T-helper 17 cell (primary cell): Measurements from ENCODE around the gene PRKCH. TPM values are rescaled to one million over a fixed set of nuclear protein-coding genes. Genes with fewer than 3 reads are reported as not detected.

Experiments used
- ATAC-seq: fragments of 150-1000 bp; cut with Tn5 transposase; 2 replicates; pipeline ENCODE4 v1.10.0; 2021; ENCODE audit warnings: mild to moderate bottlenecking, moderate library complexity
- DNase-seq, 3 donors: peaks; one replicate each; pipeline versions ENCODE4 v3.0.0 to v3.0.0-alpha.2; 2020 to 2021
- H3K9me3 ChIP-seq: one replicate; pipeline ENCODE4 v1.7.0; 2013; ENCODE audit warnings: low read length, mild to moderate bottlenecking; ENCODE audit not compliant: control insufficient read depth, poor library complexity, severe bottlenecking
- H3K27ac Mint-ChIP-seq: one replicate; pipeline ENCODE4 v1.8.0; 2022; ENCODE audit warnings: mild to moderate bottlenecking, moderate library complexity, mixed read lengths
- H3K27me3 Mint-ChIP-seq: one replicate; pipeline ENCODE4 v1.8.0; 2022; ENCODE audit warnings: mixed read lengths
- H3K36me3 Mint-ChIP-seq: one replicate; pipeline ENCODE4 v1.8.0; 2022; ENCODE audit warnings: low read depth, mixed read lengths
- H3K4me1 Mint-ChIP-seq: one replicate; pipeline ENCODE4 v1.8.0; 2022; ENCODE audit warnings: mild to moderate bottlenecking, mixed read lengths
- H3K4me3 Mint-ChIP-seq: one replicate; pipeline ENCODE4 v1.8.0; 2022; ENCODE audit warnings: mild to moderate bottlenecking, moderate library complexity, mixed read lengths
- total RNA-seq, 4 donors: library from RNA in 2 of 4; stranded (reverse) in 2 of 4; gene quantifications; one replicate each; pipeline ENCODE4 v1.2.3 and lab custom pipeline; 2022 to 2026

Gene PRKCH
- total RNA-seq, 2 donors from 2014 or later: 328 to 342 TPM

DNA sequence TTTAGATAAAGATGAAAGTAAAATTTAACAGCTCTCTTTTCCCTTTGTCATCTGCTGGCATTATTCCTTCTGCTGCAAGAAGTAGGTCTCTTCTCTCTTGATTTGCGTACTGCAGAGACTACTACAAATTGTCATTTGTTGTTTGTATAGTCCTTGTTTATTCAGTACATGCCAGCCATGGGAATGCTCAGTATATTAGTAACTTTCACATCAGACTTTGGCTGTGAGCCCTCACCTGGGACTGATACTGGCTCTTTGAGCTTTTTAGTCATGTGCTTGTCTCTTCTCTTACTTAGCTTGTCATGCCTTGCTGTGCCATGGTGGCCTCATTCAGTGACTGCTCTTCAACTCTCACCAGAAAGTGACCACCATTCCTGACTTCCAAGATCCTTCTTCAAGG, 169.8 kb downstream of the PRKCH start:
- no peak overlapping the region for H3K27ac Mint-ChIP-seq
- H3K4me1 Mint-ChIP-seq: peaks cover 16% of the 10 kb centered on the region
- no peak for DNase-seq
- ATAC-seq: no peak
- peaks cover 7% of the 10 kb centered on the region for H3K36me3 Mint-ChIP-seq
- no peaks in the 10 kb centered on the region for H3K9me3 ChIP-seq
- no peaks in the 10 kb centered on the region for H3K27me3 Mint-ChIP-seq
- H3K4me3 Mint-ChIP-seq: no peak overlapping the region

DNA sequence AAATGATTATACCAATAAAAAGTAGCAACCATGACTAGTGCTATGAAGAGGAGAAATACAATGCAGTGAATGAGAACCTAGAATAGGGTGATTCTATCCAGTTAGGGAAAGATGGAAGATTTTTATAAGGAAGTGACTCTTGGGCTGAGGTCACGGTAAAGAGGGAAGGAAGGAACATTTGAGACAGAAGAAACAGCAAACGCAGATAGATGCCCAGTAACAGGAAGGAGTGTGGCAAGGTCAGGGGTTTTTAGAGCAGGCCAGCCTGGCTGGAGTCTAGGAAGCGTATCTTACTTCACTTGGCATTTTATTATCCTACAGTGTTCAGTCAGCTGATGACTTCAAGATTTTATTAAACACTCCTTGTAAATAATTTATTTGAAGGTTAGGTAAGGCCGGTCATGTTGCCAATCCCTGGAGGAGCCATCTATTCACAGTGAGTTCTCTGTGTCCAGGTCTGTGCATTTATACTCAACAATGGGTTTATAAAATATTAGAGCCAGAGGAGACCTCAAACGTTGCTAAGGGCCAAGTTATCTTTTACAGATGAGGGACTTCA, 170.6 kb downstream of the PRKCH start:
- ATAC-seq: no peak
- DNase-seq: no peak
- Mint-ChIP-seq H3K4me1 (peaks cover 22% of the 10 kb centered on the region), H3K27me3 (no peaks in the 10 kb centered on the region), H3K27ac (no peak overlapping the region), H3K36me3 (peaks cover 12% of the 10 kb centered on the region), H3K4me3 (no peak overlapping the region)
- no peaks in the 10 kb centered on the region for H3K9me3 ChIP-seq

DNA sequence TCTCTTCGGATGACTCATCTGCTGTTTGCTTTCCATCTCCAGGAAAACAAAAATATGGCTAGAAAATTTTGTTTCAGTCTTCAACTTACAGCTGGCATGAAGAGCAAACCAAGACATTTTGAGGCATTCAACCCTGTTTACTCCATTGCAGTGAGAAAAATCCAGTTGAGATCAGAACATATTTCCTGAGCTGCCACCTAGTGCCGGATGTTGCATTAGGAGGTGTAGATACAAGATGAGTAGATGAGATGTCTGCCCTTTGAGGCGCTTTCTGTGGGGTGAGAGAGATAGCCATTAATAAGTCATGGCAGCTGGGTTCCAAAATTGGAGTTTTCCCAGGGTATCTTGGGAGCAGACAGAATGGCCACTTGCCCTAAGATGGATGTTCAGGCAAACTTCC, 171.1 kb downstream of the PRKCH start:
- Mint-ChIP-seq H3K4me1 (peaks cover 21% of the 10 kb centered on the region), H3K27me3 (no peaks in the 10 kb centered on the region), H3K27ac (no peak overlapping the region), H3K36me3 (peaks cover 9% of the 10 kb centered on the region), H3K4me3 (no peak overlapping the region)
- DNase-seq: no peak
- H3K9me3 ChIP-seq: no peaks in the 10 kb centered on the region
- peak; percentile 45 for ATAC-seq

DNA sequence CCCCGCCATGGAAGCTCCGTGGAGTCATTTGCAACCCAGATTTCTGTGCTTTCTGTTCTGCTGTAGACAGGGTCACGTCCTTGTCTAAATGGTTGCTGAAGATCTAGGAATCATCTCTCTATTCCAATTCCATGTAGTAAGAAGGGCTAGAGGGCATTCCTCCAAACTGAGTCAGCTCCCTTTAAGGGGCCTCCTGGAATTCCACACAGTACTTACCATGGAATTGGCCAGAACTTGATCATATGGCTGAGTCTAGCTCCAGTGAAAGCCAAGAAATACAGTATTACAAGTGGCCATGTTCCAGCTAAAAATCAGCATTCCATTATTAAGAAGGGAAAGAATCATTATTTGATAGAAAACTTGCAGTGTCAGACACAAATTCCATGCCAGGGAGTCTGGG, 171.9 kb downstream of the PRKCH start:
- Mint-ChIP-seq H3K36me3 (peaks cover 8% of the 10 kb centered on the region), H3K4me3 (no peak overlapping the region), H3K27me3 (no peaks in the 10 kb centered on the region), H3K27ac (no peak overlapping the region), H3K4me1 (peaks cover 21% of the 10 kb centered on the region)
- H3K9me3 ChIP-seq: no peaks in the 10 kb centered on the region
- ATAC-seq (no peak), DNase-seq (no peak)

DNA sequence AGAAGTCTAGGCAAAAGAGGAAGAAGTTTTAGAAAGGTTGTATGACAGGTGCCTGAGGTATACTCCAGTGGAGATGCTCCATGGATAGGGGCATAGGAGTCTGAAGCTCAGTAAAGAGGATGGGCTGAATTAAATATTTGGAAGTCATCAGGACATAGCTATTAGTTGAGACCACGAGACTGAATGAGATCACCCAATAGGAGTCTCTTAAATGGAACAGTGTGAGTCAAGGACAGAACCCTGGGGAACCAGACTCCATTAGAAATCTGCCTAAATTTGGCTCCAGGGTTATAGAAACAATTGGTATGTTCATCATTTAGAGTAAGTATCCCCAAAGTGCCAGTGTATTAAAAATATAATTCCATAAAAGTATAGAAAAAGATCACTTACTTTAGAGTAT, 172.6 kb downstream of the PRKCH start:
- Mint-ChIP-seq H3K27me3 (no peaks in the 10 kb centered on the region), H3K27ac (no peak overlapping the region), H3K4me3 (no peak overlapping the region), H3K36me3 (peaks cover 8% of the 10 kb centered on the region), H3K4me1 (peaks cover 21% of the 10 kb centered on the region)
- DNase-seq: no peak
- ATAC-seq: no peak
- H3K9me3 ChIP-seq: no peaks in the 10 kb centered on the region

DNA sequence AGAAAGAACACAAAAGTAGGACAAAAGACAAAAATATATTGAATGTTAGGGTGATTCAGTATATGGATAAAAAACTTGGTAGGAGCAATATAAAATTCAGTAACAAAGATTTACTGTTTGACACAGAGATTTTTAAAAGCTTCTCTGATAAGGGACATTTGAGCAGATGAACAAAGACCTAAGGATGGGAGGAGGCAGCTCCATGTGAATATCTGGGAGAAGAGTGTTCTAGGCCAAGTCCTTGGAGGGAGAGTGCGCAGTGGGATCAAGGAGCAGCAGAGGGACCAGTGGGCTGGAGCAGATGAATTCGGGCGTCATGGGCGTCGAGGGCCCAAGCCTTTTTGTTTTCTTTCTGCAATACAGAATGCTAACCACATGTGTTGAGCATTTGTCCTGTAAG, 174.4 kb downstream of the PRKCH start:
- DNase-seq (no peak), ATAC-seq (no peak)
- no peaks in the 10 kb centered on the region for H3K9me3 ChIP-seq
- H3K4me3 Mint-ChIP-seq: no peak overlapping the region
- peaks cover 26% of the 10 kb centered on the region for H3K4me1 Mint-ChIP-seq
- H3K36me3 Mint-ChIP-seq: peaks cover 8% of the 10 kb centered on the region
- H3K27me3 Mint-ChIP-seq: no peaks in the 10 kb centered on the region
- H3K27ac Mint-ChIP-seq: no peak overlapping the region

DNA sequence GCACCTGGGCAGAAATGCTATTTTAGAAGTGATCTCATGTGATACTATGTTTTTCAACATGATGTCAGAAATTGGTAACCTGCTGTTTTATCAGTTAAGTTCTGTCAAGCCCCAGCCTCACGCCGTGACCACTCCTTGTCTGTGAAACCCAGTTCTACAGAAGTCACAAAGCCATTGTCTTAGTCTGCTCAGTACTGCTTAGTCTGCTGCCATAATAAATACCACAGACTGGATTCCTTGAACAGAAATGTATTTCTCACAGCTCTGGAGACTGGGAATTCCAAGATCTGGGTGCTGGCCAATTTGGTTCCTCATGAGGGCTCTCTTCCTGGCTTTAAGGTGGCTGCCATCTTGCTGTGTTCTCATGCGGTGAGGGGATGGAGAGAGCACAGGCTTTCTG, 176.9 kb downstream of the PRKCH start:
- H3K36me3 Mint-ChIP-seq: peaks cover 8% of the 10 kb centered on the region
- H3K9me3 ChIP-seq: no peaks in the 10 kb centered on the region
- DNase-seq (no peak), ATAC-seq (no peak)
- H3K27ac Mint-ChIP-seq: peak overlapping the region; percentile 99
- H3K27me3 Mint-ChIP-seq: no peaks in the 10 kb centered on the region
- H3K4me1 Mint-ChIP-seq: peaks cover 47% of the 10 kb centered on the region
- no peak overlapping the region for H3K4me3 Mint-ChIP-seq

DNA sequence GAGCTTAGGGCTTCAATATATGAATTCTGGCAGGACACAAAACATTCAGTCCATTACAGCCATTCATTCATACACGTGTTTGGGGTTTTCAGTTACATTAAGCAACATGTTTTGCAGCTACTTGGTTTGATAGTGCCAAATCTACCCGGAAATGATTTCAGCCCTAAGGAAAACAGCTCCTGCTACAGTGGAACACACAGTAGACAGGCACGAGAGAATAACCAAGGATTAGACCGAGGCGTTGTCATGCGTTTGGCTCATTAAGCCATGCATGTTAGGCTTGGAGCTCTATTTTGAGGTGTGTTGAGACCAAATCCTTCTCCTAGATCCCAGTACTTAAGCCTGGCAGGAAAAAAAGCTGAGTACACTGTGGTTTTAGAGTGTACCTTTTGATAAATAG, 177.4 kb downstream of the PRKCH start:
- Mint-ChIP-seq H3K36me3 (peaks cover 11% of the 10 kb centered on the region), H3K4me3 (no peak overlapping the region), H3K4me1 (peaks cover 52% of the 10 kb centered on the region), H3K27me3 (no peaks in the 10 kb centered on the region), H3K27ac (peak overlapping the region; percentile 99)
- ATAC-seq: no peak
- H3K9me3 ChIP-seq: no peaks in the 10 kb centered on the region
- no peak for DNase-seq

DNA sequence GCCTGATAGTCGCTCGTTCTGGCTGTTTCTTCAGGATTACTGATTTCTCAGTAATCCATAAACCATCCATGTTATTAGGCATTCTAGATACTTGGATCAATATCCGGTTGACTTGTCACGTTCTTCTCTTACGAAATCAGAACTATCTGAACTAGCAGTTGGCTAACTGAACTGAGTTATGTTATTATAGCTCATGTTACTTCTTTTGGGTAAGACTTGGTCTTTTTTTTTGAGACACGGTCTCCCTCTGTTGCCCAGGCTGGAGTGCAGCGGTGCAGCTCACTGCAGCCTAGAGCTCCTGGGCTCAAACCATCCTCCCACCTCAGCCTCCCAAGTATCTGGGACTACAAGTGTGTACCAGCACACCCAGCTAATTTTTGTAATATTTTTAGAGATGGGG, 178.6 kb downstream of the PRKCH start:
- Mint-ChIP-seq H3K4me1 (peaks cover 58% of the 10 kb centered on the region), H3K4me3 (no peak overlapping the region), H3K27ac (peak overlapping the region; percentile 99), H3K36me3 (peaks cover 11% of the 10 kb centered on the region), H3K27me3 (no peaks in the 10 kb centered on the region)
- no peak for DNase-seq
- no peaks in the 10 kb centered on the region for H3K9me3 ChIP-seq
- no peak for ATAC-seq

DNA sequence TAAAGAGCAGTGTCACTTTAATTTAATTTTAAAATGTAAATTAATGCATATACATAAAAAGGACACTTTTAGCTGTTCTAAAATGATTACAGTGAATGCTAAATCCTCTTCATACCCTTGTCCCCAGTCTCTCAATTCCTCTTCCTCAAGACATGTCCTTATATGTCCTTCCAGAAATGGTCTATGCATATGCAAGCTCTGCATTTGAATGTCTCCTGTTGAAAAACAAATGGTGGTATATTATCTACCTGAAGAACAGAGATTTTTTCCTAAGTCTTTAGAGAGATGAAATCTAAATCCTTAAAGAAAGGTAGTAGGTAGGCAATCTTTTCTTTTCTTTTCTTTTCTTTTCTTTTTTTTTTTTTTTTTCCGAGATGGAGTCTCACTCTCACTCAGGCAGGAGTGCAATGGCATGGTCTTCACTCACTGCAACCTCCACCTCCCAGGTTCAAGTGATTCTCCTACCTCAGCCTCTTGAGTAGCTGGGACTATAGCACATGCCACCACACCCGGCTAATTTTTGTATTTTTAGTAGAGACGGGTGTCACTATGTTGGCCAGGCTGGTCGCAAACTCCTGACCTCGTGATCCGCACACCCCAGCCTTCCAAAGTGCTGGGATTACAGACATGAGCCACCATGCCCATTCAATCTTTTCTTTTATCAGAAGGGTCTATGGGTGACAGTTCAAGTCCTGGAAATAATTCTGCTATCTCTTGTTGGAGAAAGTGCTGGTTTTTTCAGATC, 180.5 kb downstream of the PRKCH start:
- Mint-ChIP-seq H3K27ac (peak overlapping the region; percentile 99), H3K4me3 (peak overlapping the region; percentile 79), H3K27me3 (no peaks in the 10 kb centered on the region), H3K36me3 (peaks cover 2% of the 10 kb centered on the region), H3K4me1 (peaks cover 56% of the 10 kb centered on the region)
- H3K9me3 ChIP-seq: no peaks in the 10 kb centered on the region
- ATAC-seq (no peak), DNase-seq (no peak)

DNA sequence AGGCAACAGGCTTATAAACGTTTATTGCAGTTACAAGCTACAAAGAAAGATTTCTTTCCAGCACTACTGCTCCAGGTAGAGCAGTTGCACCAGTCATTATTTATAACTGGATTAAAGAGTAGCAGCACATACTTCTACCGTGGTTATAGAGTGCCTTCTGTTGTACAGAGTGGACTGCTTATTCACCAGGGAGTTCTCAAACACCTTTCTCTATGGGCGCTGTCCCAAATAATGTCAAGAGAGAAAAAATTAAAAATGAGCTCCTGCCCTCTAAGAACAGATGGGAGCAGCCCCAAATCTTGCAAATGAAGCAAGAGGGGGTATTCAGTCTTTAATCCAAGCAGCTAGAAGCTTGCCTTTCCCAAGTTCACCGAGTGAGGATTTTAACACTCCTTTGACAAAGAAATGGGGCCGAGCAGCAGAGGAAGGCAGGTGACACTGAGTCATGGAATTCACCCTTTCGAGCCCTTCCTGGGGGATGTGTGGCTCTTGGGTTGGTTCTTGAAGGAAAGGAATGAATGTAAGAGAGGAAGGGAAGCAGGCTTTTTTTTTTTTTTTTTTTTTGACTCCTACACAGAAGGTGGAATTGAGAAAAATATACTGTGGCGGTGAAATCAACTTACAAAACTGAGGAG, 181.2 kb downstream of the PRKCH start:
- peak overlapping the region; percentile 79 for H3K4me3 Mint-ChIP-seq
- H3K4me1 Mint-ChIP-seq: peaks cover 56% of the 10 kb centered on the region
- H3K27me3 Mint-ChIP-seq: no peaks in the 10 kb centered on the region
- ATAC-seq (peak; percentile 8), DNase-seq (no peak)
- peak overlapping the region; percentile 99 for H3K27ac Mint-ChIP-seq
- peaks cover 5% of the 10 kb centered on the region for H3K36me3 Mint-ChIP-seq
- H3K9me3 ChIP-seq: no peaks in the 10 kb centered on the region

DNA sequence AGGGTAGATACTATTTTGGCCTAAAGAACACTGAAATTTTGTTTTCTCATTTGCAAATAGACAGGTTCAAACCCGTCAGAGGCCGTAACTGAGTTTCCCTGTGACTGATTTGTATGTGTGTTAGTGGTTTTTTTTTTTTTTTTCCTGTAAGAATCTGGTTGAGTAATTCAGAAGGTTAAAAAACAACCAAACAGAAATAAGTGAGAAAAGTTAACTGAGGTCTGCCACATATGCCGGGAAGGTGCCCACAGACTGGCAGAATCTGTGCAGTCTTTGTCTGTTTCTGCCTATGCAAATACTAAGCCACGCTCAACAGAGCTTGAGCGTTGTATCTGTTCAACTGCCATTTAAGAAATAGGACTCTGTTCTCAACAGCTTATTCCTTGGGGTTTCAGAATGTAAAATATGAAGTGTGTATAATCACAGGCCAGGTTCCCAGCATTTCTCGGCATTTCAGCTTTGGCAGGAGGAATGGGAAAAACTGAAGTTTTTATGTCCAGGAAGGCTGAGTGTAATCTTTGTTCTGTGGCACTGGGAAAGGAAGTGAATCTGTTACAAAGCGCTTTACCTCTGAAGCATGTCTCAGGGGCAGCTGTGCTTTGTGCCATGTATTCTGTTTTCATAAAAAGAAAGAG, 181.9 kb downstream of the PRKCH start:
- peak; percentile 89 for ATAC-seq

DNA sequence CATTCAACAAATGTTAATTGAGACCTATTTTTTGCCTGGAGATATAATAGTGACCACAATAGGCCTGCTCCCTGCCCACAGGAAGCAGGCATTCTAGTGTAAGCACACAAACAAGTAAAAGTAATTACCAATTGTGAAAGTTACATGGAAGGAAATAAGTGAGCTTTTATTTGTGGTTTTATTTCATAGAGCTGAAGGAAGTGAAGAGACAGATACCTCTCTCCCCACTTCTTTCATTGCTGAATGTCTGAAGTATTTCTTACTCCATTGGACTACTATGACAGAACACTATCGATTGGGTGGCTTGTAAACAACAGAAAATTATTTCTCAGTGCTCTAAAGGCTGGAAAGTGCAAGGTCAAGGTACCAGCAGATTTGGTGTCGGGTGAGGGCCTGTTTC, 183.5 kb downstream of the PRKCH start:
- no peak for DNase-seq
- ATAC-seq: no peak
- H3K4me3 Mint-ChIP-seq: peak overlapping the region; percentile 47
- no peaks in the 10 kb centered on the region for H3K9me3 ChIP-seq
- peaks cover 69% of the 10 kb centered on the region for H3K4me1 Mint-ChIP-seq
- no peaks in the 10 kb centered on the region for H3K27me3 Mint-ChIP-seq
- H3K27ac Mint-ChIP-seq: peak overlapping the region; percentile 99
- H3K36me3 Mint-ChIP-seq: peaks cover 8% of the 10 kb centered on the region

More for the DNA sequence above, 181.9 kb downstream of the PRKCH start:
- peak overlapping the region; percentile 79 for H3K4me3 Mint-ChIP-seq
- H3K9me3 ChIP-seq: no peaks in the 10 kb centered on the region
- peak in 2 of 3 donors; percentile 18 to 19 for DNase-seq
- no peaks in the 10 kb centered on the region for H3K27me3 Mint-ChIP-seq
- H3K36me3 Mint-ChIP-seq: peaks cover 6% of the 10 kb centered on the region
- peaks cover 61% of the 10 kb centered on the region for H3K4me1 Mint-ChIP-seq
- peak overlapping the region; percentile 99 for H3K27ac Mint-ChIP-seq
